ENCODE results near the gene GRM7. TPM values are rescaled to one million over a fixed set of nuclear protein-coding genes. Genes with fewer than 3 reads are reported as not detected.

GRM7 gene
- total RNA-seq, 4 donors from 2014 or later = 0.39 TPM; not detected in 3

DNA sequence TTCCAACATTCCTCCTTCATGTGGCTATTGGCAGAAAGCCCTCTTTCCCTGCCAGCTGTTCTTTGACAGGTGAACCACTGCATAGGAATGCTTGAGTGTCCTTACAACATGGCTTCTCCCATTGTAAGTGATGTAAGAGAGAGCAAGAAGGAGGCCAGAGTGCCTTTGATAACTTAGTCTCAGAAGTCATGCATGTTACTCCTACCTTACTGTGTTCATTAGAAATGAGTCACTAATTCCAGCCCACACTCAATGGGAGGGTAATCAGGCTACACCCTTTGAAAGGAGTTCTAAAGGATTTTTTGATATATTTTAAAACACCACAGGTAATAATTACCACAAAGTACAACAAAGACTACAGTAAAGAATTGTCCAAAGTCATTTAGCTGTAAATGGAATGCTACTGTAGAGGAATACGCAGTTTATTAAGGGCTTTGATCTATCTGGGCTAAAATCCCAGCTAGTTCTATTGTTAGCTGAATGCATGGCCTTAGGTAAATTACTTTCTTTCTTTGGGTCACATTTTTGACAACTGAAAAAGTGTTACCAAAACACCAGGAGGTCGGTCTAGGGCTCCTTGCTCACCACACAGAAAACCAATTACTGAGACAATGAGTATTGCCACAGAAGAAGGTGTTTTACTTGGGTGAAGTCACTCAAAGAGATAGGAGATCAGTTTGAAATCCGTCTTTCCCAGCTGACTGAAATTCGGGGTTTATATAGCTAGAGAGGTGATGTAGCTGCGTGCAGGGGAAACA lies 154.9 kb downstream of the GRM7 start:
- Histone ChIP-seq H3K27me3 (no peaks in the 10 kb centered on the region), H3K9me3 (peaks cover 0 to 9% (median 2%) of the 10 kb centered on the region in 4 donors), H3K4me1 (no peaks in the 10 kb centered on the region), H3K27ac (replicated peaks in 1 of 4) (no peak overlapping the region), H3K4me3 (no peak overlapping the region), H3K36me3 (no peaks in the 10 kb centered on the region)
- intact Hi-C loops (cut with DNase I) = no loop called here
- DNase-seq (ENCODE audit: extremely low spot score) = no peak
- TF ChIP-seq POLR2A (IDR thresholded peaks at IDR 0.05; ENCODE audit: low read depth) (no peak), EP300 (IDR thresholded peaks at IDR 0.05) (no peak), POLR2AphosphoS5 (IDR thresholded peaks at IDR 0.05) (no peak)
- TF ChIP-seq, protein P1, sequence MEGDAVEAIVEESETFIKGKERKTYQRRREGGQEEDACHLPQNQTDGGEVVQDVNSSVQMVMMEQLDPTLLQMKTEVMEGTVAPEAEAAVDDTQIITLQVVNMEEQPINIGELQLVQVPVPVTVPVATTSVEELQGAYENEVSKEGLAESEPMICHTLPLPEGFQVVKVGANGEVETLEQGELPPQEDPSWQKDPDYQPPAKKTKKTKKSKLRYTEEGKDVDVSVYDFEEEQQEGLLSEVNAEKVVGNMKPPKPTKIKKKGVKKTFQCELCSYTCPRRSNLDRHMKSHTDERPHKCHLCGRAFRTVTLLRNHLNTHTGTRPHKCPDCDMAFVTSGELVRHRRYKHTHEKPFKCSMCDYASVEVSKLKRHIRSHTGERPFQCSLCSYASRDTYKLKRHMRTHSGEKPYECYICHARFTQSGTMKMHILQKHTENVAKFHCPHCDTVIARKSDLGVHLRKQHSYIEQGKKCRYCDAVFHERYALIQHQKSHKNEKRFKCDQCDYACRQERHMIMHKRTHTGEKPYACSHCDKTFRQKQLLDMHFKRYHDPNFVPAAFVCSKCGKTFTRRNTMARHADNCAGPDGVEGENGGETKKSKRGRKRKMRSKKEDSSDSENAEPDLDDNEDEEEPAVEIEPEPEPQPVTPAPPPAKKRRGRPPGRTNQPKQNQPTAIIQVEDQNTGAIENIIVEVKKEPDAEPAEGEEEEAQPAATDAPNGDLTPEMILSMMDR (IDR thresholded peaks at IDR 0.05) = no peak
- 63% methylated on average over 5 of the region's 5 CpGs for WGBS

DNA sequence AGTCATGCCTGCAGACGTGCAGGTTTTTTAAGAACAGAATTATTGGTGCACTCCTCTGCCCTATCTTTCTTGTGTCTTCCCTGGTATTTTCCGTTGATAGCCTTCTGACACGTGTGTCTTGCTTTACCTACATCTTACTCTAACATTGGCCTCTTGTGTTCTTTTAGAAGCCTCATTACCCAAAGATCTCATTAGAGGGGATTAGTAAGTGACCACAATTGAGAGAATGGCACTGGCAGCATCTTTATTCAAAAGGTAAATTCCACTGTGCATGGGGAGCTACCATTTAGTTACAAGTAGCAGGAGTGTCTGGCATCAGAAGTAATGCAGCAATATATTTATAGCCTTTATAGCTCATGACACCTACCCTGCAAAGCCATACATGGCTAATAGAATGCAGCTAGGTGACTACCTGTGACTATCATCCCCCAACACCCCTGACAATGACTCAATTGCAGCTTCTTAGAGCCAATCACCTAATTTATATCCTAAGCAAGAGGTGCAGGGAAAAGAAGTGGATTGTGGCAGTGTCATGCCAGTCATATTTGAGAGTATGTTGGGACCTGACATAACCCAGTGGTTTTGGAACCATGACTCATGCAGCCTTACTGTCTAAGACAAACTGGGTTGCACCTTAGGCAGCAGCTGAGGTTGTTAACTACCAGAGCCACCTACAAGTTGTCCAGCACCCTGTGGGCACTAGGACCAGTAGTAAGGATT lies 164.8 kb downstream of the GRM7 start:
- intact Hi-C loops (cut with DNase I) = no loop called here
- WGBS = 42% methylated on average over 3 of the region's 3 CpGs
- TF ChIP-seq POLR2A (IDR thresholded peaks at IDR 0.05; ENCODE audit: low read depth) = no peak
- no peak for TF ChIP-seq POLR2AphosphoS5 (IDR thresholded peaks at IDR 0.05)
- TF ChIP-seq, protein P1 (IDR thresholded peaks at IDR 0.05) = no peak
- TF ChIP-seq EP300 (IDR thresholded peaks at IDR 0.05) = no peak
- no peak overlapping the region for H3K27ac ChIP-seq (replicated peaks in 1 of 4)
- no peaks in the 10 kb centered on the region for H3K9me3 ChIP-seq
- no peaks in the 10 kb centered on the region for H3K4me1 ChIP-seq
- no peak for DNase-seq (ENCODE audit: extremely low spot score)
- no peaks in the 10 kb centered on the region for H3K36me3 ChIP-seq
- H3K27me3 ChIP-seq = no peaks in the 10 kb centered on the region
- no peak overlapping the region for H3K4me3 ChIP-seq

DNA sequence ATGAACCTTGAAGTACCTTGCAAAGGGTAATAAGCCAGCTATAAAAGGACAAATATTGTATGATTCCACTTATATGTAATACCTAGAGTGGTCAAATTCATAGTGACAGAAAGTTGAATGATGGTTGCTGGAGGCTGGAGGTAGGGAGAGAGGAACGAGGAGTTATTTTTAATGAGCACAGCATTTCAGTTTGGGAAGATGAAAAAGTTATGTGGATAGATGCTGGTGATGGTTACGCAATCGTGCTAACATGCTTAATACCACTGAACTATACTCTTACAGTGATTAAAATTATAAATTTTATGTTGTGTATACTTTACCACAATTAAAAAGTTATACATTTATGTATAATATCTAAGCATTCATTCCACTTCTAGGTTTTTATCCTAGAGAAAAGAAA lies 168.6 kb downstream of the GRM7 start:
- Histone ChIP-seq H3K4me1 (no peaks in the 10 kb centered on the region), H3K9me3 (peaks cover 0 to 4% (median 0%) of the 10 kb centered on the region in 4 donors), H3K27ac (replicated peaks in 1 of 4) (no peak overlapping the region), H3K27me3 (no peaks in the 10 kb centered on the region), H3K4me3 (no peak overlapping the region), H3K36me3 (no peaks in the 10 kb centered on the region)
- no peak for DNase-seq (ENCODE audit: extremely low spot score)
- intact Hi-C loops (cut with DNase I) = no loop called here
- TF ChIP-seq POLR2AphosphoS5 (IDR thresholded peaks at IDR 0.05) = no peak
- TF ChIP-seq POLR2A (IDR thresholded peaks at IDR 0.05; ENCODE audit: low read depth) = no peak
- TF ChIP-seq, protein P1 (IDR thresholded peaks at IDR 0.05) = no peak
- no peak for TF ChIP-seq EP300 (IDR thresholded peaks at IDR 0.05)
- 86% methylated on average over 3 of the region's 3 CpGs for WGBS

- Histone ChIP-seq H3K9me3 (peaks cover 0 to 8% (median 0%) of the 10 kb centered on the region in 4 donors), H3K4me3 (no peak overlapping the region), H3K27me3 (no peaks in the 10 kb centered on the region), H3K4me1 (no peaks in the 10 kb centered on the region), H3K27ac (replicated peaks in 1 of 4) (no peak overlapping the region), H3K36me3 (no peaks in the 10 kb centered on the region)
- DNase-seq (ENCODE audit: extremely low spot score) = no peak
- WGBS = 79% methylated on average over 4 of the region's 4 CpGs
- intact Hi-C loops (cut with DNase I) = no loop called here
- TF ChIP-seq, protein P1 (IDR thresholded peaks at IDR 0.05) = no peak
- TF ChIP-seq POLR2A (IDR thresholded peaks at IDR 0.05; ENCODE audit: low read depth) (no peak), EP300 (IDR thresholded peaks at IDR 0.05) (no peak), POLR2AphosphoS5 (IDR thresholded peaks at IDR 0.05) (no peak)
Observed at GRCh38 chr3:7038394-7038793, 177.5 kb downstream of the GRM7 start.

Data from esophagus muscularis mucosa (tissue), 4 donors.